HG03280 (cell line): ENCODE measurements around the gene HNRNPR.
"Not testable (repeated sequence)": the region's sequence is repeated elsewhere in the genome, so short reads cannot be mapped to it uniquely, and the experiment has no call there.

Source experiments
- ATAC-seq: cut with Tn5 transposase; IDR thresholded peaks from one replicate; pipeline ENCODE4 v1.9.1; 2021; ENCODE audit warnings: mild to moderate bottlenecking, moderate library complexity; ENCODE audit not compliant: unreplicated experiment

Gene HNRNPR

DNA sequence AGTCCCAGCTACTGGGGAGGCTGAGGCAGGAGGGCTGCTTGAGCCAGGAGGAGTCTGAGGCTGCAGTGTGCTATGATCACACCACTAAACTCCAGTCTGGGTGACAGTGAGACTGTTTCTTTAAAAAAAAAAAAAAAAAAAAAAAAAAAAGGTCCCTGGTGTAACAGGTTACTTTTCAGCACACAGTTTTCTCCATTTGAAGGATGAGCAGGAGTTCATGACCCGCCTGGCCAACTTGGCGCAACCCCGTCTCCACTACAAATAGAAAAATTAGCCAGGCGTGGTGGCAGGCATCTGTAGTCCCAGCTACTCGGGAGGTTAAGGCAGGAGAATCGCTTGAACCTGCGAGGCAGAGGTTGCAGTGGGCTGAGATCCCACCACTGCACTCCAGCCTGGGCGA, 12.4 kb downstream of the HNRNPR start:
- ATAC-seq = no peak

- ATAC-seq = no peak
Measured at GRCh38 chr1:23330846-23331245, 13.2 kb downstream of the HNRNPR start.

- no peak for ATAC-seq
Measured at GRCh38 chr1:23325393-23325792, 18.7 kb downstream of the HNRNPR start.

- no peak for ATAC-seq
Measured at GRCh38 chr1:23322770-23323169, 21.3 kb downstream of the HNRNPR start.

GRCh38 chr1:23310280-23310679, 33.8 kb downstream of the HNRNPR start:
- ATAC-seq = not testable (repeated sequence)

DNA sequence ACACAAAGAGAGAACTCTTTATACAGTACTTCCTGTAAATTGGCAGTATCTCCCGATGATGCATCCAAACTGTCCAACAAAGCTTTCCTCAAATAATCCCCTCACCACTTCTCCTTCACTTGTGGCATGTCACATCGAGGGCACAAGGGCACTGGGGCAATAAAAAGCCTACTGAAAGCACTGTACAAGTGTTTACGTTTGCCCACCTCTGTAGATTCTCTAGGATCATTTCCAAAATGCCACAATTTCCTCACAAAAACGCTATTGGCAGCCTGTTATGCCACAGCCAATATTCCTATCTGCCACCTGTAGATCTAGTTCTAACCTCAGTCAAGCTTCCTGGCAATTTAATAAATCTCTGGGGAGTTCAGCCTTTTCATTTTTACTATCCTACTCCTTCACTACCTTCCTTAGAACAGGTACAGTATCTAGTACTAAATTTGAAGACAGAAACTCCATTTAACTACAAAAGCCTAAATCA, 39.9 kb downstream of the HNRNPR start:
- no peak for ATAC-seq

- ATAC-seq = no peak
Measured at GRCh38 chr1:23303524-23303923, 40.6 kb downstream of the HNRNPR start.

DNA sequence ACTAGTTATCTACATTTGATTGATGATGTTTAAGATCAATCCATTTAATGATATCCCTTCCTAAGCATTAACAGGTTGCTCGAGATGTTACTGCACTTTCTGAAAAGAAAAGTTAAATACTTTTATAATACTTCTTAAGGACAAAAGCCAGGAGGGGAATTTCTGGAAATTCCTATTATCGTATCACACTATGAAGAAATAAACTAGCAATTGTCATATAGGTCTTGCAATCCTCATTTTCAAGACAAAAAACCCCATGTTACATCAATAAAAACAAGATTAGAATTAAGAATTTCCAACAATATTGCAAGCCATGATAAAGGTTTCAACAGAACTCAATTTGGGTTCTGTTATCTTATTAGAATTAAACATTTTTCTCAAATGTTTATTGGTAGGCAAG, 47.2 kb downstream of the HNRNPR start:
- no peak for ATAC-seq

- no peak for ATAC-seq
Measured at GRCh38 chr1:23291706-23292105, 52.4 kb downstream of the HNRNPR start.

DNA sequence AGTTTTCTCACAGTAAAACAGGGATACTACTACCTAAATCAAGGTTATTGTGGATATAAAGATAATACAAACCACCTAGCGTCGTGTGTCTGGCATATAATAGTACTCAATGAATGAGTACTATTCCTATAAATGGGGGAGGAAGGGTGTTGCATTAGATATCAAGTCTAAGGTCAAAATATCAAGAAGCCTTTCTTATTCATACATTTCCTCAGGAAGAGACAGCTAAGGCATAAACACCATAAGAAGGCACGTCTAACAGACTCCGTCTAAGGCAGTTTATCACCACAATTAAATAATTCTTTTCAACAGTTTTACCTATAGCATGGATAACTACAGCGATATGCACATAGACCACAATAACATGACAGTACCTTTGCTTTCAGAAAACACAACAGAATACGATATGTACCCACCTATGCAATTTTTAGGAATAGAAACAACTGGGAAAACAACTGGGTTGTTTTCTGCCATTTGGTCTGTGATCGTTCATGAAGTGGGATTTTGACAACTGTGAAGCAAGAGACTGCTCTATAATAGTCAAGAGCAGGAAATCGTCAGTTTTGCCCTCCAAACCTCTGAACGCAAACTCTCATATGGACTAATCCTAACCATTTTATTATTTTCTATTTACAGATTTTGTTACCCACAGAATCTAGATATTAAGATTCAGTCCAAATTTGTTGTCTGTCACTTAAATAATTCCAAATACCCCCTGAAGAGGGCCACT, 53.1 kb downstream of the HNRNPR start:
- no peak for ATAC-seq

DNA sequence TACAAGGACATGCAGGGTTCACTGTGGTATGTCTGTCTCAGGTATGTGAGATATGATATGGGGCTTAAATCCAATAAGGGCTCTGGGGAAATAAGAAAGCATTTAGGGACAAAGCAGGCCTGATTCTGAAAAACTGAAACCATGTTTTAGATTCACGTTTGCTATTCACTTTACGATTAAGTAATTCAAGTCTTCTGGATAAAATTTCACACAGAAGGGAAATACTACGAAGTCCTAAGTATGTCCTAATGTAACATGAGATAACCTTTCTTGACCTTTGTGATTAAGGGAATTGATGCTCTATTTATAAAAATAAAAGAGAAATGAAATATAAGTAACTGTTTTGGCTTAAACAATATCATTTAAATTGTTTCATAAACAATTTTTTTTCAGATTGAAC, 55.4 kb downstream of the HNRNPR start:
- ATAC-seq = no peak

- no peak for ATAC-seq
Measured at GRCh38 chr1:23288201-23288600, 55.9 kb downstream of the HNRNPR start.

DNA sequence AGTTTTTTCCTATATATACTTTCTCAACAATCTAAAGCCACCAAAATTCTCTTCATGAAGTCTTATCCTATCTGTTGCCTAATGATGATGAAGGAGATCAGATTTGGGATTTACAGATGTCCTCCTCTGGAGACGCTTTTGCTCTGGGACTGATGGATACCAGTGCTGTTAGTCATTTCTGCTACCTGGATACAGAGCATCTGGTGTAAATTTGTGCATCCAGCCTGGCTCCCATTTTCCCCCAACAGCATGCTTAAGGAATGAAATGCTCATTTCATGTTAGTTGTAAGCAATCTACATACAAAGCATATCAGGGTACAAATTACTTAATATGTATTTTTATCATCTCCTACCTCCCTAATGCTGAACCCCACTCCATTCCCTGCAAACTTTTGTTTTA, 57.7 kb downstream of the HNRNPR start:
- ATAC-seq = no peak

GRCh38 chr1:23283667-23284602, 60.1 kb downstream of the HNRNPR start:
- ATAC-seq = no peak

GRCh38 chr1:23282957-23283356, 61.1 kb downstream of the HNRNPR start:
- no peak for ATAC-seq

DNA sequence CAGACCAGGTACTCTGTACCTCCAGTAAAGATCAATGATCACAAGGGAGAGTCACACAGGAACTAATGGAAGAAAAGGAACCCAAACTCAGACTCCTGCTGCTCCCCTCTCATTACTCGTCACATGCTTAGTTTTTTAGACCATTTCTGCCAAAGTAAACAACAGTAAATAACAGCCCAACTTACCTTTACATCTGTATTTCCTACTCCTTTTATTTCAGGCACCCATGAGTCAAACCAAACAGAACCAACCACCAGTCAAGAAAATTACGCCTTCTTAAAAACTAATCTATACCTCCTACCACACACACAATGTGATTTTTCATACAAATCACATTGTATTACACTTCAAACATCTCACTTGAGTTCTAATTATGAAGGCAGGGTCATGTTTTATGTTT, 65.4 kb downstream of the HNRNPR start:
- no peak for ATAC-seq

DNA sequence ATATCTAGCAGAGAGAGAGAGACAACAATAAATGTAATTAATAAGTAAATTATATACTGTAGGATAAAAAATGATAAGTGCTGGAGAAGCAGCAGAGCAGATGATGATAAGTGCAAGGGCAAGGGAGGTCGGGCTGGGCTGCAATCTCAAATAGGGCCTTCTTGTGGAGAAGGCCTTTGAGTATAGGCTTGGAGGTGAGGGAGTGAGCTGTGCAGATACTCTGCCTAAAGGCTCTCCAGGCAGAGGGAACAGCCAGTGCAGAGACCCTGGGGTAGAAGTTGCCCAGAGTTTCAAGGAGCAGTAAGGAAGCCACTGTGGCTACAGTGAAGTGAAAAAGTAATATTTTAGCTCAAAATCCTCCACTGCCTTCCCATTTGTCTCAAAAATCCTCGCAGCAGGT, 67.6 kb downstream of the HNRNPR start:
- ATAC-seq = no peak

GRCh38 chr1:23274134-23274505, 70.0 kb downstream of the HNRNPR start:
- ATAC-seq = no peak

GRCh38 chr1:23273450-23274133, 70.5 kb downstream of the HNRNPR start:
- ATAC-seq = no peak

DNA sequence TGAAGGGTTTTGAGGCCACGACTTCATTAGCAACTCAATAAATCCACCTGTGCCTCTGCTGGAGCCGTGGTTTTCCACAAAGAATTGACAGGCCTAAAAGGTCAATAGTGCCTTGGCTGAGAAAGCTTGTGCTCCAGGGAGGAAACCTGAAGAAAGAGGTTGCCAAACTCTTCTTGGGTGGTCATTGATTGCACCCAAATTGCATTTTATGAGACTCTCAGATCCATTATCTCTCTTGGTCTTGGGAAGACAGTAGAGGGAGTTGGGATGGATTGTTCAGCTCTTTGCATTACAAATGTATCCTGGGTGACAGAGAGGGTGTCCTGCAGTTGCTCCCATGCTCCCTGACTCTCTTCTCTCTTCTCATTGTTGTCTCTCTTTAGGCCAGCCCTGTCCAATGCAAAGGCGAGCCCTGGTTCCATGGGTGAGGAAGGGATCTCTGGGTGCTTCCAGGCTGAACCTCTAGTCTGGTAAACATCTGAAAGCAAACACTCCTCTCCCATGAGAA, 80.7 kb downstream of the HNRNPR start:
- ATAC-seq = no peak

GRCh38 chr1:23258082-23258481, 86.0 kb downstream of the HNRNPR start:
- not testable (repeated sequence) for ATAC-seq
